Dermis microvascular lymphatic vessel endothelial cell (primary cell): ENCODE data around the gene SCD5. TPM values are rescaled to one million over a fixed set of nuclear protein-coding genes. Genes with fewer than 3 reads are reported as not detected.

Experiments used
- DNase-seq, 2 donors: peaks; one replicate each; pipeline versions ENCODE4 v3.0.0 to v3.0.0-alpha.2; 2010; ENCODE audit warnings: low read depth in 2 of 2
- total RNA-seq: library from RNA; depleted of rRNA; stranded (reverse); fragments of >200 nt; gene quantifications from 2 replicates; pipeline ENCODE4 v1.2.1, GENCODE V29; 2014

The SCD5 gene
- total RNA-seq, 1 donor from 2014 or later, result 23.6 TPM

DNA sequence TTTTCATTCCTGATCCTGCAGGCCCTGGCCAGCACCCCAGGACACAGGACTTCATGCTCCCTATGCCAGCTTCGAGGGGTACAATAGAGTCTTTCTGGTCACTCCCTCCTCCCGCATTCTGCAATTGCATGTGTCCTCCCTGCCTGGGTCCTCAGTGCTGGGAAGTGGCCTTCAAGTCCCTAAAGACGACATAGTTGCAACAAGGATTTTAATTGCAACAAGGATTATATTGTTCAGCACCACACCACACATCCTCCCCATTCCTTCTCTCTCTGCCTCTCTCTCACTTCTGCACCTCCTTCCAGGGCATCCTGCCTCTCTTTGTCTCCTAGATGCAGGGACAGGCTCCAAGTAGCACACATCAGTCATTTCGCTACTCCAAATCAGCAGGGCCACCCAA, 25.5 kb downstream of the SCD5 start:
- no peak for DNase-seq

GRCh38 chr4:82770607-82771006, 28.0 kb downstream of the SCD5 start:
- DNase-seq, result no peak

DNA sequence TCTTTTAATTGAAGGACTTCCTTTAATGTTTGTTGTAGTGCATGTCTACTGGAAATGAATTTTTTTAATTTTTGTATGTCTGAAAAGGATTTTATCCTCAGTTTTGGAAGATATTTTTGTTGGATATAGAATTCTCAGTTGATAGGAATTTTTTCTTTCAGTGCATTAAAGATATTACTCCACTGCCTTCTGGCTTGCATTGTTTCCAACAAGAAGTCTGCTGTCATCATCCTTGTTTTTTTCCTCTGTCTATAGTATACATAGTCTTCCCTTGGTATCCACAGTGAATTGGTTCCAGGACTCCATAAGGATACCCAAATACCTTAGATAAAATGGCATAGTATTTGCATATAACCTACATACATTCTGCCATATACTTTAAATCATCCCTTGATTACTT, 33.5 kb downstream of the SCD5 start:
- DNase-seq, result no peak

GRCh38 chr4:82761229-82761628, 37.4 kb downstream of the SCD5 start:
- no peak for DNase-seq

- no peak for DNase-seq
Observed at GRCh38 chr4:82758701-82759685, 39.6 kb downstream of the SCD5 start.

- DNase-seq, result no peak
Observed at GRCh38 chr4:82756061-82756460, 42.5 kb downstream of the SCD5 start.

DNA sequence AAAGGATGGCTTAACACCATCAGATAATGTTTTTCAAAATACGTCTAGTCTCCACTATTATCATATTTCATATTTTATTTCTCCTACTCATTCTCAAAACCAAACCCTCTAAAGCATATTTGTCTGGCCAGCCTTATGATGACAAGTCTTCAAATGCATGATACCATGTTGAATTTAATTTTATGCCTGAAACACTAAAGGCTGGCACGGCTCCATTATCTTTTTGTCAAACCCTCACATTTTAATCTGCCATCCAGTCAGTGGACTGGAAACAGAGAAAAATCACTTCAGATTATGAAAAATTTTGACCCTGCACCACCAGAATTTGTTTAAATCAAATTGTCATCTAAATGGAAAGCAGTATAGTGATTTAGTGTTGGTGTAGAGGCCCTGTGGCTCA, 42.9 kb downstream of the SCD5 start:
- DNase-seq, result no peak

GRCh38 chr4:82754513-82755165, 44.0 kb downstream of the SCD5 start:
- DNase-seq, result no peak

DNA sequence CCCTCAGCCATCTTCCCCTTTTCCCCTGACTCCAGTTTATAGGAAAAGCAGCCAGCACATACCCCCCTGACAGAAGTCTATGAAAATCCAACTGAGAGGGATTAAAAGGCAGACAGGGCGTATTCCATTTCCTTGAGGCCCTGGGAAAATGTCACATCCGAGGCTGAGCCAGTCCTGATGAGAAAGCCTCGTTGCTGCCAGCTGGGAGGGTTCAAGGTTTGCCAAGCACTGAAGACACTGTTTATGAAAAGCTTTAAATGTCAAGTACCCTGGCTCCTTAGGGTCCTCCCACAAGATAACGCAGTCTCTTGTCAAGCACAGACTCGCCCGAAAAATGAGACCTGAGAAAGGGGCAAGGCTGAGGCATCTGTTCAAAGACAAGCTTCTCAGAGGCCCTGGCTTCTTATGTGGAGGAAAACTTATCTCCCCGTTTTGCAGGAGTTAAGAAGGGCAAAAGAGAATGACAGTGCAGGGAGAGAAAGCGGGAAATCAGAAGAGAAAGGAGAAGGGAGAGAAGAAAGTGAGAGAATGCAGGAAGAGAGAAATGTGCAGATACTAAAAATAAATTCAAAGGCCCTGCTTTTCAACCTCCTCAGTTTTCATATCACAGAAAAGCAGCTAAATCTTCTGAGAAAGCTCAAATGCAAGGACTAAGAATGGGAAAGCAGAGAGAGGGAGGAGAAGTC, 44.7 kb downstream of the SCD5 start:
- DNase-seq, result peak in 1 of 2 donors; percentile 12

GRCh38 chr4:82753238-82753637, 45.4 kb downstream of the SCD5 start:
- DNase-seq, result no peak

DNA sequence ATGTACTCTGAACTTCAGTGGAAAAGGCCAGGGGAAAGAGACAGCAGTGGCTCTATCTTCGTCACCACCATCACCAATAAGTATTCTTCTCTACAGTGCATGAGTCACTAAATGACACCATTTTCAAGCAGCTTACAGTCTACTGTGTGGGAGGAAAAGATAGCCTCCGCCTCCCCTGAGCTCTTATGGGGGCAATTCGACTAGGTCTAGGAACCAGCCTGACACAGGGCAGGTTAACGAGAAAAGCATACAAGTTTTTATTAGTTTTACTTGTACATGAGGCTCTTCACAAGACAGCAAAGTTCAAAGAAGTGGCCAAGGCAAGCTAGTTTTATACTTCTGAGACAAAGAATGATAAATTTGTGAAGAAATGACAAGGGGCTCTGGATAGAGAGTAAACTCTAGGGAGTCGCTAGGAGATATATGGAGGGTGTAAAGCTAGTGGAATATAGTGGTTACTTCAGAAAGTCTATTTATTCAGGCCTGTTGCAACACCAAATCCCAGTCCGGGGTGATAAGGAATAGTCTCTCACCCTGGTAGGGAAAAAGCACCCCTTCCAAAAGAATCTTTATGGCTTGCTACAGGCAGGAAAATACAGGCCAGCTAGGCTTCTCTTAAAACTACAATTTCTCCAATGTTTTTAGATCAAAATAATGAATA, 49.7 kb downstream of the SCD5 start:
- no peak for DNase-seq

DNA sequence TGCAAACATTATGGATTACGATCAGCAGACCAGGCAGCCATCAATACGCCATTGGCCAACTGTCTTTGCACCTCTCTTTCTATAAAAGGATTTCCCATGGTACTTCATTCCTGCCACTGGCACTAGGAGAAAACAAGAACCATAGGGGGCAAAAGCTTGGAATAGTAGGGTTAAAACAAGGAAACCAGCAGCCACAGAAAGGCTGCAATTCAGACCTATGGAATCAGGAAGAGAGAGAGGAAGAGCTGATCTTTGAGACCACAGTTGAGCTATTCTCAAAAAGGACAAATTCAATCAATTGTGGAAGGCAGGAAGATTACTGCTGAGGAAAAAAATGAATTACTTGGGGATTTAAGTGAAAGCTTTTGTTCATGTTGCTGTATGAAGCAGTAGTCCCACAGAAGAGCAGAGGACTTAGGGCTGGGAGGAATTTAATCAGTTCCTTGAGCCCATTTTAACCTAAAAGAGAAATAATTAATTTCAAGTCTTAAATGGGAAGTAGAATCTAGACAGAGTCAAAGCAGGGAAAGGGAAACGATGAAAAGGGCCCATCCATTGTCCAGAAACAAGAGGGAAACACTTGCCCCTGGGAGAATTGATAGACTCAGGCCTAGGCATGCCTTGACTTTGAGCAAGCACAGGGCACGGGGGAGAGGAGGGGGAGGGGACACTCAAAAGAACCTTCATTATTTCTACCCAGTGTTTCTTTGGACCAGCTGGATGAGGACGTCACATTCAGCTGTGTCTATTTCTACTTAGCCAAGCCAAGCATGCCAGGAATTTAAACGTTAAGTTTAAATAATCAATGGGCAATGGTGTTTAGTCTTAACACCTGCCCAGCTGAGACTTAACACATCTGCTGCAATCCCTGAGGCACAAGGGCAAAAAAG, 50.7 kb downstream of the SCD5 start:
- DNase-seq, result no peak

- DNase-seq, result no peak
Observed at GRCh38 chr4:82746705-82747574, 51.7 kb downstream of the SCD5 start.

GRCh38 chr4:82745173-82745842, 53.3 kb downstream of the SCD5 start:
- DNase-seq, result no peak

DNA sequence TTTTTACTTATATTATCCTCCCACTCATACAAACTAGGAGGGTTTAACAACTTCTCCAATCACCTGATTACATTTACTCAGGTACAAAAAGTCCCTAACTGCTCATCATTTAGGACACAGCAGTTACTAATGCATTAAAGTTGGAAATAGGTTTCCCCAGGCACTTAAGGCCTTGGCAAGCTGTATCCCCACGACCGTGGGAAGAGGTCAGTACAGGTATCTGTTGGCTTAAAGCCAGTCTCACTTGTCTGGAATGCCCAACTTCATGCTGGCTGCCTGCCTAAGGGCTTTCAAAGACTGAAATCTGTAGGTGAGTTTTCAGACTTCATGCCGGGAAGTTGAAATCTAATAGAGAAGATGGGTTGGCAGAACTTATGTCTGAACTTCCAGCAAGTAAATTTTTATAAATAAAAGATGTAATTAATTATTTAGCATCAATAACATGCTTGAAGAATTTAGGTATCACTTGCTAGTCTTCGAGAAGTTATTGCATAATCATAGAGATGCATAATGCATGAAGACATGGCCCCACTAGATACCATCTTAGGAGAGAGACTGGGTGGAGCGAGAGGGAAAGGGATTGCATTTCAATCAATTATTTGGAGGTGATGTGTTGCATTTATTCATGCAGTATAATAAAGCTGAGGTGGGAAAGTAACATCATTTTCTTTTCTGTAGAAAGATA, 54.2 kb downstream of the SCD5 start:
- peak in 1 of 2 donors; percentile 6 for DNase-seq

DNA sequence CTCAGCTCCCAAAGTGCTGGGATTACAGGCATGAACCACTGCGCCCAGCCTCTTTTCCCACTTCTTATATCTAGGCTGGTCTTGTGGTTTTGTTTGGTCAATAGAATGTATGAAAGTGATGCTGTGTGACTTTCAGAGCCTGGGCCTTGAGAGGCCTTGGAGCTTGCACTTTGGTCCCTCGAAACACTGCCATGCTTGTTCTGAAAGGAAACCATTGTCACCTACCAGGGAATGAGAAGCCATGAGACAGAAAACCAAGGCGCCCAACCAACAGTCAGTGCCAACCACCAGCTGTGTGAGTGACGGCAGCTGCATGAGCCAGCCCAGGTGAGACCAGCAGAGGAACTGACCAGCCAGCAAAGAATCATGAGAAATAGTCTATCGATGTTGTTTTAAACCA, 57.4 kb downstream of the SCD5 start:
- DNase-seq, result no peak

DNA sequence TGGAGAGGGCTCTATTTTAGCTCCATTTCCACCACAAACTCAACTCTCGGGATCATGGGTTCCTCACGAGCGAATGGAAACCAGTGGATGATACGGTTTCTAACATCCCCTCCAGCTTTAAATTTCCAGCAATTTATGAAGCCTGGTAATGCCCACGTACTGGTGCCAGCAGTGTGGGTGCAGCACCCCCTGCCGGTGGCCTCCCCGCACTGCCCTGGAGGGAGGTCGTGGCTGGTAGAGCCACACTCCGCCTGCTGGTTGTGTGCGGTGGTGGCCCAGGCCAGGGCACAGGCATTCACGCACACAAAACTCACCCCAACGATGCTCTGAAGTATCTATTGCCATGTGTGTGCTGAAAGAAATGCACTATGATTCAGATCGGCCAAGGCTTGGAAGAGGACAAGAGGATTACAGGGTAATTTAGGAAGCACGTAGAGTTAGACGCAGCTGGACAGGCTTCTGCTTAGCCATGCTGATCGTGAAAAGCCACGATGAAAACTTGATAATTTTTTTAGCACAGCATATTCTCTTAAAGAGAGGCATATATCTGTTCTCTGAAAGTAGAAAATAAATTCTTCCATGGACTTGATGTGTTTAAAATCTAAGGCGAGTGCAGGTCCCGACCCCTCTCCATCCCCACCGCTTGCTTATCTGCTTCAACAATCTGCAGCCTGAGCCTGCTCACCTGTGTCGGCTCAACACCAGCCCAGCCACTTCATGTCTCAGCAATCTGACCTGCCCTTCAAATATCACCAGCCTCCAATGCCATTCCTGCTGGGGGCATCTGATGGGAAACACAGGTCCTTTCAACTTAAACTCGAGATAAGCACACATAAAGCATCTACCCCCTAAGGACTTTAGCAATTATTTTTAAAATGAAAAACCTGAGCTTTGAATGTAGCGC, 59.1 kb downstream of the SCD5 start:
- peak; percentile 64 to 85 for DNase-seq
